Breast epithelium (tissue), 3 donors: ENCODE results near the gene PGBD4.

ENCODE experiments used
- POLR2A ChIP-seq: fragments of 450-650 bp; IDR thresholded peaks from one replicate; pipeline ENCODE4 v1.6.1; 2016; ENCODE audit warnings: antibody characterized with exemption, mild to moderate bottlenecking, moderate library complexity
- TF ChIP-seq, protein P1 (sequence below), 3 donors: fragments of 450-650 bp; IDR thresholded peaks; one replicate each; pipeline ENCODE4 v1.5.1; 2016 to 2017; ENCODE audit warnings: antibody characterized with exemption in 3 of 3, mild to moderate bottlenecking in 3 of 3, moderate library complexity in 3 of 3

DNA sequence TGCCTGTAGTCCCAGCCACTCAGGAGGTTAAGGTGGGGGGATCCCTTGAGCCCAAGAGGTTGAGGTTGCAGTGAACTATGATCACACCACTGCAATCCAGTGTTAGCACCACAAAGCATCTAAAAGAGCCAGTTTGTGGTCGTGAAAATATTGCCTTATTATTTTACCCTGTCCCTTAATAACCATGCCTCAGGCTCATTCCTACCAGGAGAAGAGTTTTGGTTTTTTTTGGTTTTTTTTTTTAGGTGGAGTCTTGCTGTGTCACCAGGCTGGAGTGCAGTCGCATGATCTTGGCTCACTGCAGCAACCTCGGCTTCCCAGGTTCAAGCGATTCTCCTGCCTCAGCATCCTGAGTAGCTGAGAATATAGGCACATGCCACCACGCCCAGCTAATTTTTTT lies 45.0 kb upstream of the PGBD4 start:
- TF ChIP-seq, protein P1, sequence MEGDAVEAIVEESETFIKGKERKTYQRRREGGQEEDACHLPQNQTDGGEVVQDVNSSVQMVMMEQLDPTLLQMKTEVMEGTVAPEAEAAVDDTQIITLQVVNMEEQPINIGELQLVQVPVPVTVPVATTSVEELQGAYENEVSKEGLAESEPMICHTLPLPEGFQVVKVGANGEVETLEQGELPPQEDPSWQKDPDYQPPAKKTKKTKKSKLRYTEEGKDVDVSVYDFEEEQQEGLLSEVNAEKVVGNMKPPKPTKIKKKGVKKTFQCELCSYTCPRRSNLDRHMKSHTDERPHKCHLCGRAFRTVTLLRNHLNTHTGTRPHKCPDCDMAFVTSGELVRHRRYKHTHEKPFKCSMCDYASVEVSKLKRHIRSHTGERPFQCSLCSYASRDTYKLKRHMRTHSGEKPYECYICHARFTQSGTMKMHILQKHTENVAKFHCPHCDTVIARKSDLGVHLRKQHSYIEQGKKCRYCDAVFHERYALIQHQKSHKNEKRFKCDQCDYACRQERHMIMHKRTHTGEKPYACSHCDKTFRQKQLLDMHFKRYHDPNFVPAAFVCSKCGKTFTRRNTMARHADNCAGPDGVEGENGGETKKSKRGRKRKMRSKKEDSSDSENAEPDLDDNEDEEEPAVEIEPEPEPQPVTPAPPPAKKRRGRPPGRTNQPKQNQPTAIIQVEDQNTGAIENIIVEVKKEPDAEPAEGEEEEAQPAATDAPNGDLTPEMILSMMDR (IDR thresholded peaks at IDR 0.05), result no peak
- TF ChIP-seq POLR2A, result no peak
